ENCODE data around the gene FHL2.

DNA sequence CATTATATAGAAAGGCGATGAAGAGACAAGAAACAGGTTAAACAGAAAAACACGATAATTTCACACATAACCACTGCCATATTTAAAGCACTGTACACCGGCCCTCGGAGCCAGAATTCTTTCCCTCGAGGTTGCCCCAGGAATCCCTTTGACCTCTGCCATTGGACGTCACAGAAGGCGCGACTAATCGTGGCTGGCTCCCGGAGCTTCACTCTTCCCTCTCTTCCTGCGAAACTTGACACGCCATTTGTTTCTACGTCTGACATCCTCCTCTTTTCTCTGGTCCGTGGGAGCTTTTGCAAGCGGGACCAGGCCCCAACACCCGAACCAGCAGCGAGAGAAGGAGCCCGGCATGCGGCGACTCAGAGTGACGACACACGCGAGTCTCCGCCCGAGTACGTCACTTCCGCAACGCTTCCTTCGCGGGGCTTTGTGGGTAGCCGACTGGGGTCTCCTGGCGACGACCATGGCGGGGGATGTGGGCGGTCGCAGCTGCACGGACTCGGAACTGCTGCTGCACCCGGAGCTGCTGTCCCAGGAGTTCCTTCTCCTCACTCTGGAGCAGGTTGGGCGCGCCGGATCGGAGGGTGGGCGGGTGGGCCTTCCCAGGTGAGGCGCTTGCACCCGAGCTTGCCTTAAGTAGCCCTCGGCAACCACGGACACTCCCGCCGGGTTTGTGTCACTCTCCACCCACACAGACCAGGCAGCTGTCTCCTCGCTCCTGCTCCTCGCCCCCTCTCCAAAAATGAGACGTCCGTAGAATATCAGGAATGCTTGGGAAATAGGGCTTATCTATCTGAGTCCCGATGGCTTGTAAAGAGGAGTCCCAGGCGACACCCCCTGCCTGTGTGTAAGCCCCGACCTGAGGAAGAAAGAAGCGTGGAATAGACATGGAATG, 61.5 kb downstream of the FHL2 start, which contains the start of gene C2orf49:
- TF ChIP-seq, protein P1, sequence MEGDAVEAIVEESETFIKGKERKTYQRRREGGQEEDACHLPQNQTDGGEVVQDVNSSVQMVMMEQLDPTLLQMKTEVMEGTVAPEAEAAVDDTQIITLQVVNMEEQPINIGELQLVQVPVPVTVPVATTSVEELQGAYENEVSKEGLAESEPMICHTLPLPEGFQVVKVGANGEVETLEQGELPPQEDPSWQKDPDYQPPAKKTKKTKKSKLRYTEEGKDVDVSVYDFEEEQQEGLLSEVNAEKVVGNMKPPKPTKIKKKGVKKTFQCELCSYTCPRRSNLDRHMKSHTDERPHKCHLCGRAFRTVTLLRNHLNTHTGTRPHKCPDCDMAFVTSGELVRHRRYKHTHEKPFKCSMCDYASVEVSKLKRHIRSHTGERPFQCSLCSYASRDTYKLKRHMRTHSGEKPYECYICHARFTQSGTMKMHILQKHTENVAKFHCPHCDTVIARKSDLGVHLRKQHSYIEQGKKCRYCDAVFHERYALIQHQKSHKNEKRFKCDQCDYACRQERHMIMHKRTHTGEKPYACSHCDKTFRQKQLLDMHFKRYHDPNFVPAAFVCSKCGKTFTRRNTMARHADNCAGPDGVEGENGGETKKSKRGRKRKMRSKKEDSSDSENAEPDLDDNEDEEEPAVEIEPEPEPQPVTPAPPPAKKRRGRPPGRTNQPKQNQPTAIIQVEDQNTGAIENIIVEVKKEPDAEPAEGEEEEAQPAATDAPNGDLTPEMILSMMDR (IDR thresholded peaks at IDR 0.05): no peak
- peak in 1 of 2 donors; percentile 40 for TF ChIP-seq POLR2A (IDR thresholded peaks at IDR 0.05)
